Astrocyte (in vitro differentiated cells and primary cell): ENCODE data around the gene DCANP1.

Experiments
- CTCF ChIP-seq: IDR thresholded peaks from 2 replicates; pipeline ENCODE4 v1.5.1; 2011; ENCODE audit warnings: low read depth, mild to moderate bottlenecking, inconsistent platforms, low read length, moderate library complexity; ENCODE audit not compliant: insufficient read depth
- EZH2 ChIP-seq: IDR thresholded peaks from 2 replicates; pipeline ENCODE4 v1.6.1; 2012; ENCODE audit warnings: mild to moderate bottlenecking, low read length, inconsistent platforms; ENCODE audit not compliant: insufficient read depth

- TF ChIP-seq CTCF = no peak
- TF ChIP-seq EZH2 = no peak
Observed at GRCh38 chr5:135491038-135491551, 43.9 kb upstream of the DCANP1 start.
